Thoracic aorta (tissue), 2 donors: Measurements from ENCODE around the gene WDR6. TPM values are rescaled to one million over a fixed set of nuclear protein-coding genes. Genes with fewer than 3 reads are reported as not detected.

Experiments
- ATAC-seq: fragments of 150-250 bp; one replicate; pipeline ENCODE4 v1.8.0; 2017; ENCODE audit warnings: low read depth; ENCODE audit not compliant: insufficient number of reproducible peaks, low FRiP score
- DNase-seq: peaks from one replicate; pipeline ENCODE4 v3.0.0-alpha.2; 2020; ENCODE audit warnings: low spot score
- H3K27ac ChIP-seq, 2 donors: fragments of 200-600 bp; sonication (generic); 1 replicate in 1 of 2; 2 replicates in 1 of 2; pipeline ENCODE4 v1.5.1; 2016; ENCODE audit warnings: mild to moderate bottlenecking in 2 of 2, moderate library complexity in 2 of 2
- H3K27me3 ChIP-seq: fragments of 200-600 bp; sonication (generic); replicated peaks from 2 replicates; pipeline ENCODE4 v1.6.0; 2016; ENCODE audit warnings: mild to moderate bottlenecking; ENCODE audit not compliant: insufficient read depth
- H3K36me3 ChIP-seq: fragments of 200-600 bp; sonication (generic); one replicate; pipeline ENCODE4 v1.5.1; 2016
- H3K4me1 ChIP-seq, 2 donors: fragments of 200-600 bp; sonication (generic); 1 replicate in 1 of 2; 2 replicates in 1 of 2; pipeline versions ENCODE4 v1.5.1 to v1.6.0; 2016; ENCODE audit warnings: low read depth in 2 of 2, mild to moderate bottlenecking in 1 of 2; ENCODE audit not compliant: control insufficient read depth in 1 of 2
- H3K4me3 ChIP-seq: fragments of 200-600 bp; sonication (generic); 2 replicates; pipeline ENCODE4 v1.5.1; 2016; ENCODE audit warnings: mild to moderate bottlenecking
- H3K9me3 ChIP-seq: fragments of 200-600 bp; sonication (generic); 2 replicates; pipeline ENCODE4 v1.5.1; 2016
- CTCF ChIP-seq: fragments of 200-600 bp; sonication (generic); IDR thresholded peaks from one replicate; pipeline ENCODE4 v1.5.1; 2019; ENCODE audit warnings: antibody characterized with exemption
- total RNA-seq, 2 donors: library from RNA; depleted of rRNA; stranded (reverse); fragments of >200 nt; gene quantifications; one replicate each; pipeline versions ENCODE4 v1.1.0 to v1.2.3, GENCODE V29; 2016

The WDR6 gene
- total RNA-seq, 2 donors from 2014 or later = 89.9 to 121 TPM

GRCh38 chr3:49021813-49022687 lies 14.9 kb downstream of the WDR6 start, which contains the start of gene NDUFAF3:
Gene NDUFAF3 (plus strand): TSS chr3:49022121. CDS start chr3:49022145, 24 bp downstream.
- peak within 1 kb of the TSS; percentile 99 to 100 for H3K27ac ChIP-seq
- peak within 1 kb of the TSS; percentile 92 for H3K4me3 ChIP-seq
- H3K36me3 ChIP-seq = peaks cover 25% of the 10 kb centered on the region
- peak; percentile 74 for ATAC-seq
- no peaks in the 10 kb centered on the region for H3K27me3 ChIP-seq
- TF ChIP-seq CTCF = peak; percentile 94
- H3K9me3 ChIP-seq = no peaks in the 10 kb centered on the region
- peaks cover 34 to 41% of the 10 kb centered on the region in 2 donors for H3K4me1 ChIP-seq
- DNase-seq = peak; percentile 51

GRCh38 chr3:49022688-49023171 lies 15.5 kb downstream of the WDR6 start:
- TF ChIP-seq CTCF = no peak
- H3K4me3 ChIP-seq = peak overlapping the region; percentile 92
- no peak for DNase-seq
- peaks cover 25% of the 10 kb centered on the region for H3K36me3 ChIP-seq
- H3K27me3 ChIP-seq = no peaks in the 10 kb centered on the region
- peaks cover 30 to 35% of the 10 kb centered on the region in 2 donors for H3K4me1 ChIP-seq
- H3K9me3 ChIP-seq = no peaks in the 10 kb centered on the region
- H3K27ac ChIP-seq = peak overlapping the region; percentile 99 to 100
- no peak for ATAC-seq

GRCh38 chr3:49023775-49024174 lies 16.6 kb downstream of the WDR6 start:
- peaks cover 25% of the 10 kb centered on the region for H3K36me3 ChIP-seq
- H3K4me3 ChIP-seq = no peak overlapping the region
- no peaks in the 10 kb centered on the region for H3K27me3 ChIP-seq
- H3K27ac ChIP-seq = no peak overlapping the region
- no peak for TF ChIP-seq CTCF
- H3K9me3 ChIP-seq = no peaks in the 10 kb centered on the region
- DNase-seq (no peak), ATAC-seq (no peak)
- peaks cover 28 to 42% of the 10 kb centered on the region in 2 donors for H3K4me1 ChIP-seq

GRCh38 chr3:49024449-49024848 lies 17.3 kb downstream of the WDR6 start:
- no peak overlapping the region for H3K27ac ChIP-seq
- H3K27me3 ChIP-seq = no peaks in the 10 kb centered on the region
- DNase-seq = no peak
- no peak overlapping the region for H3K4me3 ChIP-seq
- no peak for TF ChIP-seq CTCF
- H3K4me1 ChIP-seq = peaks cover 21 to 38% of the 10 kb centered on the region in 2 donors
- no peak for ATAC-seq
- H3K36me3 ChIP-seq = peaks cover 25% of the 10 kb centered on the region
- H3K9me3 ChIP-seq = no peaks in the 10 kb centered on the region

GRCh38 chr3:49025005-49025792 lies 18.0 kb downstream of the WDR6 start:
- no peaks in the 10 kb centered on the region for H3K9me3 ChIP-seq
- H3K36me3 ChIP-seq = peaks cover 25% of the 10 kb centered on the region
- ATAC-seq (no peak), DNase-seq (no peak)
- H3K4me3 ChIP-seq = no peak overlapping the region
- no peak overlapping the region for H3K27ac ChIP-seq
- H3K27me3 ChIP-seq = no peaks in the 10 kb centered on the region
- peaks cover 14 to 30% of the 10 kb centered on the region in 2 donors for H3K4me1 ChIP-seq
- TF ChIP-seq CTCF = no peak
